GM18951 (cell line): ENCODE data around the gene SRMS.
"Not testable (repeated sequence)": the region's sequence is repeated elsewhere in the genome, so short reads cannot be mapped to it uniquely, and the experiment has no call there.

ENCODE experiments used
- POLR2A ChIP-seq: IDR thresholded peaks from 4 replicates; pipeline ENCODE4 v1.6.1; 2011; ENCODE audit warnings: mild to moderate bottlenecking; ENCODE audit not compliant: insufficient read length, insufficient read depth; ENCODE audit errors: extremely low read depth
- in situ Hi-C: fragments of 300-500 bp; cut with MboI; formaldehyde crosslinking; loops from one replicate; pipeline ENCODE4 v1.12.0; 2022; ENCODE audit warnings: low sequenced_read_pairs, mixed read lengths, inconsistent platforms; ENCODE audit not compliant: unreplicated experiment

SRMS gene

GRCh38 chr20:63567386-63568169 lies 20.0 kb upstream of the SRMS start:
- no peak for TF ChIP-seq POLR2A
- in situ Hi-C loops: no loop called here

- in situ Hi-C loops: no loop called here
- TF ChIP-seq POLR2A: no peak
Observed at GRCh38 chr20:63567136-63567385, 19.5 kb upstream of the SRMS start.

- in situ Hi-C loops: no loop called here
- TF ChIP-seq POLR2A: no peak
Observed at GRCh38 chr20:63566395-63567135, 19.0 kb upstream of the SRMS start.

GRCh38 chr20:63565699-63566335 lies 18.3 kb upstream of the SRMS start:
- in situ Hi-C loops: no loop called here
- no peak for TF ChIP-seq POLR2A

- in situ Hi-C loops: no loop called here
Observed at GRCh38 chr20:63565021-63565698, 17.6 kb upstream of the SRMS start.

GRCh38 chr20:63564036-63564810 lies 16.7 kb upstream of the SRMS start:
- in situ Hi-C loops: no loop called here

More at GRCh38 chr20:63565021-63565698, 17.6 kb upstream of the SRMS start:
- TF ChIP-seq POLR2A: no peak

GRCh38 chr20:63563225-63563935 lies 15.8 kb upstream of the SRMS start:
- in situ Hi-C loops: no loop called here

More at GRCh38 chr20:63564036-63564810, 16.7 kb upstream of the SRMS start:
- TF ChIP-seq POLR2A: no peak

GRCh38 chr20:63562461-63563224 lies 15.1 kb upstream of the SRMS start:
- TF ChIP-seq POLR2A: no peak
- in situ Hi-C loops: no loop called here

More at GRCh38 chr20:63563225-63563935, 15.8 kb upstream of the SRMS start:
- no peak for TF ChIP-seq POLR2A

GRCh38 chr20:63561624-63562396 lies 14.3 kb upstream of the SRMS start:
- TF ChIP-seq POLR2A: no peak
- in situ Hi-C loops: no loop called here

- in situ Hi-C loops: no loop called here
- no peak for TF ChIP-seq POLR2A
Observed at GRCh38 chr20:63560856-63561609, 13.5 kb upstream of the SRMS start.

- in situ Hi-C loops: no loop called here
- no peak for TF ChIP-seq POLR2A
Observed at GRCh38 chr20:63560333-63560805, 12.8 kb upstream of the SRMS start.

GRCh38 chr20:63559485-63560332 lies 12.2 kb upstream of the SRMS start:
- in situ Hi-C loops: not testable (repeated sequence)
